GM10248 (cell line): ENCODE data around the gene LTBR.

Experiments
- CTCF ChIA-PET: fragments of 300-600 bp; sonication (Branson Sonifier 250); formaldehyde crosslinking; extraction: SDS; loops from one replicate; lab custom pipeline; 2021; ENCODE audit warnings: antibody characterized with exemption; lab: Yijun Ruan, JAX
- POLR2A ChIA-PET: fragments of 350-650 bp; sonication (Branson Sonifier 250); formaldehyde crosslinking; extraction: SDS; loops from one replicate; lab custom pipeline; 2020; ENCODE audit warnings: antibody characterized with exemption; lab: Yijun Ruan, JAX
- DNase-seq: peaks from one replicate; pipeline ENCODE4 v3.0.0; 2012; ENCODE audit errors: extremely low spot score
- CTCF ChIP-seq: IDR thresholded peaks from 2 replicates; pipeline ENCODE4 v1.5.1; 2012; ENCODE audit warnings: mild to moderate bottlenecking, low read depth; ENCODE audit errors: extremely low read depth, missing control alignments, control extremely low read depth

LTBR gene

GRCh38 chr12:6370994-6371754, 12.8 kb upstream of the LTBR start:
- ChIA-PET POLR2A (no interaction called here), CTCF (interaction anchor here (0.8 to 1.0 kb wide), 2 partner anchors 11 to 32 kb away, joined by 3 read pairs; no protein-coding TSS in a partner anchor)
- TF ChIP-seq CTCF = no peak
- DNase-seq = no peak

GRCh38 chr12:6372403-6373003, 11.5 kb upstream of the LTBR start:
- ChIA-PET POLR2A (no interaction called here), CTCF (no interaction called here)
- TF ChIP-seq CTCF = no peak
- no peak for DNase-seq

- ChIA-PET CTCF (interaction anchor here (2.3 kb wide), 1 partner anchor 92 kb away, joined by 5 read pairs; no protein-coding TSS in a partner anchor), POLR2A (no interaction called here)
- DNase-seq = no peak
- TF ChIP-seq CTCF = no peak
Observed at GRCh38 chr12:6373022-6373787, 10.8 kb upstream of the LTBR start.

- ChIA-PET CTCF (interaction anchor here (0.8 to 2.3 kb wide), 3 partner anchors 8 to 164 kb away, joined by 3 to 5 read pairs (median 5); no protein-coding TSS in a partner anchor), POLR2A (no interaction called here)
- DNase-seq = no peak
- TF ChIP-seq CTCF = no peak
Observed at GRCh38 chr12:6374028-6374785, 9.8 kb upstream of the LTBR start.

- ChIA-PET CTCF (interaction anchor here (0.8 to 2.3 kb wide), 3 partner anchors 8 to 163 kb away, joined by 3 to 5 read pairs (median 5); no protein-coding TSS in a partner anchor), POLR2A (no interaction called here)
- no peak for DNase-seq
- no peak for TF ChIP-seq CTCF
Observed at GRCh38 chr12:6374786-6375160, 9.2 kb upstream of the LTBR start.
